Measurements from ENCODE around the gene KANK3.
"Not testable (repeated sequence)": the region's sequence is repeated elsewhere in the genome, so short reads cannot be mapped to it uniquely, and the experiment has no call there.

GRCh38 chr19:8379156-8379891 is 36.3 kb upstream of the KANK3 start:
- TF ChIP-seq CTCF, POLR2AphosphoS5 (IDR thresholded peaks at IDR 0.05): not testable (repeated sequence)

All from prostate gland (tissue), 2 donors.